ENCODE results near the gene CEP72. TPM values are rescaled to one million over a fixed set of nuclear protein-coding genes. Genes with fewer than 3 reads are reported as not detected.
A peak's percentile ranks its signal among the peaks of the same experiment; 100 is the strongest.

CEP72 gene
- total RNA-seq, 1 donor from 2014 or later: 17.2 TPM

DNA sequence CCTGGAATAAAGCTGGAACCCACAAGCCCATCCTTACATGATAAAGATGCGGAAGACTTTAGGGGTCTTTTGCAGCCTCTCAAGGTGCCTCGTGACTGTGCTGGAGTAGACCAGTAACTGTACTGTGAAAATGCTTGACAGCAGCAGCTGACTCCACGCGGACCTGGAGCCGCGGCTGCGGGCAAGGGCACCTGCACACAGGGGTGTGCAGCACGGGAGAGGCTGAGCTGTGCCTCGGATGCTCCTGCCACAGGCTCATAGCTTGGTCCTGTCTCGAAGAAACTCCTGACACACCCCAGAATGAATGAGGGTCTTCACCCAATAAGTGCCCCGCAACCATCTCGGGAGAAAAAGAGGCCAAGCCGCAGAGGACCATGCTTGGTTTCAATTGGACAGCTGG is 40.3 kb upstream of the CEP72 start:
- peaks cover 18% of the 10 kb centered on the region for H3K9me3 Mint-ChIP-seq
- Histone ChIP-seq H3K27ac (no peak overlapping the region), H3K36me3 (no peaks in the 10 kb centered on the region), H4K20me1 (ENCODE audit: low read depth) (no peaks in the 10 kb centered on the region), H3K9ac (no peak overlapping the region), H3K27me3 (peaks cover 17% of the 10 kb centered on the region), H3K9me3 (ENCODE audit: low read depth) (no peaks in the 10 kb centered on the region), H3K4me1 (peaks cover 2% of the 10 kb centered on the region), H3K4me2 (no peak overlapping the region), H3F3A (ENCODE audit: low read depth) (no peaks in the 10 kb centered on the region), H3K79me2 (ENCODE audit: low read depth) (no peaks in the 10 kb centered on the region), H3K4me3 (no peak overlapping the region), H2AFZ (replicated peaks) (no peak overlapping the region)
- TF ChIP-seq, protein P1, sequence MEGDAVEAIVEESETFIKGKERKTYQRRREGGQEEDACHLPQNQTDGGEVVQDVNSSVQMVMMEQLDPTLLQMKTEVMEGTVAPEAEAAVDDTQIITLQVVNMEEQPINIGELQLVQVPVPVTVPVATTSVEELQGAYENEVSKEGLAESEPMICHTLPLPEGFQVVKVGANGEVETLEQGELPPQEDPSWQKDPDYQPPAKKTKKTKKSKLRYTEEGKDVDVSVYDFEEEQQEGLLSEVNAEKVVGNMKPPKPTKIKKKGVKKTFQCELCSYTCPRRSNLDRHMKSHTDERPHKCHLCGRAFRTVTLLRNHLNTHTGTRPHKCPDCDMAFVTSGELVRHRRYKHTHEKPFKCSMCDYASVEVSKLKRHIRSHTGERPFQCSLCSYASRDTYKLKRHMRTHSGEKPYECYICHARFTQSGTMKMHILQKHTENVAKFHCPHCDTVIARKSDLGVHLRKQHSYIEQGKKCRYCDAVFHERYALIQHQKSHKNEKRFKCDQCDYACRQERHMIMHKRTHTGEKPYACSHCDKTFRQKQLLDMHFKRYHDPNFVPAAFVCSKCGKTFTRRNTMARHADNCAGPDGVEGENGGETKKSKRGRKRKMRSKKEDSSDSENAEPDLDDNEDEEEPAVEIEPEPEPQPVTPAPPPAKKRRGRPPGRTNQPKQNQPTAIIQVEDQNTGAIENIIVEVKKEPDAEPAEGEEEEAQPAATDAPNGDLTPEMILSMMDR (IDR thresholded peaks at IDR 0.05): no peak
- TF ChIP-seq EZH2 (IDR thresholded peaks at IDR 0.05) (no peak), EZH2phosphoT487 (IDR thresholded peaks at IDR 0.05) (no peak)
- no peaks in the 10 kb centered on the region for H3K4me1 Mint-ChIP-seq
- H3K27me3 Mint-ChIP-seq (ENCODE audit: insufficient read depth, low read depth): peaks cover 7% of the 10 kb centered on the region
- H3K36me3 Mint-ChIP-seq: no peaks in the 10 kb centered on the region
- H3K4me3 Mint-ChIP-seq: no peak overlapping the region
- DNase-seq (ENCODE audit: low spot score): no peak
- no peak overlapping the region for H3K27ac Mint-ChIP-seq

DNA sequence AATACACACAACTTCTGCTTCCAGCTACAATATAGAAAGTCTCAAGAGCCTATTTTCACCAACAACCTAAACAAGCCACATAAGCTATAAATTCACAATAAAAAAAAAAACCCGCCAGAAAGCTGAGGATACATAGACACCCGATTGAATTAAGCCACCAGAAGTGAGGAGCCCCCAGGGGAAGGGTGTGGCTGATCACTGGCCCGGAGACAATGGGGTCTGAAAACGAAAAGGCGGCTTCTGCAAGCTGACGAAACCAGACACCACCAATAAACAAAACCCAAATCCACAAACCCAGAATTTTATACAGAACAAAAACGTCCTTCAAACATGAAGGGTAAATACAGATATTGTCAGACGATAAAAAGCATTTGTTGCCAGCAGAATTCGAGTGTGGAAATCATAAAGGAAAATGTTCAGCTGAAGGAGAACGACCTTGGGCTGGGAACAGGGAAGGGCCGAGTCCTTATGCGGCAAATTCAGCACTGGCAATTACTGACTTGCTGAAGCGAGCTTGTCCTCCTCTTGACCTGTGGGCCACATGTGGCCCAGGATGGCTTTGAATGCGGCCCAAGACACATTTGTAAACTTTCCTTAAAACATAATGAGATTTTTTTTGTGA is 39.6 kb upstream of the CEP72 start:
- H3K4me2 ChIP-seq: no peak overlapping the region
- H3K36me3 ChIP-seq: no peaks in the 10 kb centered on the region
- no peaks in the 10 kb centered on the region for H3K9me3 ChIP-seq (ENCODE audit: low read depth)
- H3F3A ChIP-seq (ENCODE audit: low read depth): no peaks in the 10 kb centered on the region
- Mint-ChIP-seq H3K27me3 (ENCODE audit: insufficient read depth, low read depth) (peaks cover 12% of the 10 kb centered on the region), H3K36me3 (no peaks in the 10 kb centered on the region), H3K4me3 (peak overlapping the region; percentile 40), H3K9me3 (peaks cover 12% of the 10 kb centered on the region), H3K27ac (no peak overlapping the region), H3K4me1 (no peaks in the 10 kb centered on the region)
- no peak for TF ChIP-seq EZH2phosphoT487 (IDR thresholded peaks at IDR 0.05)
- TF ChIP-seq, protein P1 (IDR thresholded peaks at IDR 0.05): no peak
- TF ChIP-seq EZH2 (IDR thresholded peaks at IDR 0.05): no peak
- no peak overlapping the region for H3K4me3 ChIP-seq
- no peak overlapping the region for H2AFZ ChIP-seq (replicated peaks)
- peaks cover 2% of the 10 kb centered on the region for H3K4me1 ChIP-seq
- no peak for DNase-seq (ENCODE audit: low spot score)
- H3K79me2 ChIP-seq (ENCODE audit: low read depth): no peaks in the 10 kb centered on the region
- H3K27me3 ChIP-seq: peaks cover 11% of the 10 kb centered on the region
- no peak overlapping the region for H3K27ac ChIP-seq
- no peak overlapping the region for H3K9ac ChIP-seq
- H4K20me1 ChIP-seq (ENCODE audit: low read depth): no peaks in the 10 kb centered on the region

DNA sequence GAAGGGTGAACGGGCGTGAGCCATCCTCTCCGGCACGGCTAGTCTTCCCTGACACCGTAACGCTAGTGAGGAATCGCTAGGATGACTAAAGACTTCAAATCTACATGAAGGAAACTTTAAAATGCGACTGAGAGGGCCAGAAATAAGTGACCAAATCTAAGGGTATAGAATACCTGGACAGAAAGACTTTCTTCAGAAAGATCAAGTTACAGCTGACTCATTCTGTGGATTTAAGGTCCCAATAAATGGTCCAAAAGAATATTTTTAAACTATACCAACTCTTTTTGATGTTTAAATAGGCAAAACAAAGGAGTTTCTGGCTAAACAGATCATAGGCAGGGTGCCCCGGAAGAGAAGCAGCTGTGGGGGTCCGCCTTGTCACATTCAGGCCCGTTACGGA is 38.9 kb upstream of the CEP72 start:
- no peak for TF ChIP-seq EZH2phosphoT487 (IDR thresholded peaks at IDR 0.05)
- no peak for TF ChIP-seq EZH2 (IDR thresholded peaks at IDR 0.05)
- TF ChIP-seq, protein P1 (IDR thresholded peaks at IDR 0.05): no peak
- no peaks in the 10 kb centered on the region for H3K36me3 Mint-ChIP-seq
- no peaks in the 10 kb centered on the region for H3K36me3 ChIP-seq
- H3K27me3 Mint-ChIP-seq (ENCODE audit: insufficient read depth, low read depth): peaks cover 12% of the 10 kb centered on the region
- peaks cover 2% of the 10 kb centered on the region for H3K4me1 ChIP-seq
- peaks cover 12% of the 10 kb centered on the region for H3K27me3 ChIP-seq
- no peak overlapping the region for H3K4me2 ChIP-seq
- H3K79me2 ChIP-seq (ENCODE audit: low read depth): no peaks in the 10 kb centered on the region
- H3K4me3 ChIP-seq: no peak overlapping the region
- H3K27ac Mint-ChIP-seq: peak overlapping the region; percentile 65
- peaks cover 15% of the 10 kb centered on the region for H3K9me3 Mint-ChIP-seq
- no peak for DNase-seq (ENCODE audit: low spot score)
- H3K9ac ChIP-seq: no peak overlapping the region
- no peak overlapping the region for H3K4me3 Mint-ChIP-seq
- peaks cover 7% of the 10 kb centered on the region for H3K9me3 ChIP-seq (ENCODE audit: low read depth)
- no peak overlapping the region for H2AFZ ChIP-seq (replicated peaks)
- H3K27ac ChIP-seq: no peak overlapping the region
- no peaks in the 10 kb centered on the region for H3K4me1 Mint-ChIP-seq
- H4K20me1 ChIP-seq (ENCODE audit: low read depth): no peaks in the 10 kb centered on the region
- H3F3A ChIP-seq (ENCODE audit: low read depth): no peaks in the 10 kb centered on the region
